Mucosa of descending colon (tissue), 3 donors: ENCODE data around the gene NOSTRIN. TPM values are rescaled to one million over a fixed set of nuclear protein-coding genes. Genes with fewer than 3 reads are reported as not detected.

Experiments used
- ATAC-seq: fragments of 200-7000 bp; cut with Tn5 transposase; one replicate; pipeline ENCODE4 v1.9.1; 2020; ENCODE audit warnings: mild to moderate bottlenecking, moderate library complexity
- DNase-seq, 3 donors: peaks; one replicate each; pipeline ENCODE4 v3.0.0-alpha.2; 2020
- H3K36me3 ChIP-seq: fragments of 200-600 bp; one replicate; pipeline ENCODE4 v1.8.0; 2021; ENCODE audit warnings: low read depth, mild to moderate bottlenecking
- H3K4me1 ChIP-seq: fragments of 200-600 bp; one replicate; pipeline ENCODE4 v1.8.0; 2021; ENCODE audit warnings: low read depth, mild to moderate bottlenecking
- H3K4me3 ChIP-seq: fragments of 200-600 bp; one replicate; pipeline ENCODE4 v1.8.0; 2021; ENCODE audit warnings: mild to moderate bottlenecking
- H3K9me3 ChIP-seq: fragments of 200-600 bp; one replicate; pipeline ENCODE4 v1.8.0; 2021; ENCODE audit warnings: mild to moderate bottlenecking
- intact Hi-C, 2 donors: fragments of 100-400 bp; cut with DNase I in 1 of 2; cut with micrococcal nuclease in 1 of 2; formaldehyde crosslinking; loops; one replicate each; pipeline versions ENCODE4 v1.11.0 to v1.11.1; 2022; cut with DNase I, micrococcal nuclease
- total RNA-seq, 3 donors: library from RNA; stranded (reverse); fragmentation: NEBNext Ultra II Directional in 2 of 3; extraction: Animal tissue kit (Norgen Biotek cat#: 25700) in 2 of 3; gene quantifications; one replicate each; pipeline versions ENCODE4 v1.2.1 to v1.2.4, GENCODE V29; 2021 to 2023
- TF ChIP-seq, protein P1 (sequence below): fragments of 200-600 bp; IDR thresholded peaks from one replicate; pipeline ENCODE4 v1.8.0; 2022; ENCODE audit warnings: antibody characterized with exemption, mild to moderate bottlenecking
- donor health status: DM: no; HTN: no; CAD: no; lungs with moderate emphysema.
- donor health status: DM: no; HTN: no; CAD: no.
- donor health status: DM: no; HTN: yes; CAD: no.

Gene NOSTRIN
- total RNA-seq, 3 donors from 2014 or later, result 27.3 to 78.7 (median 56.2) TPM

GRCh38 chr2:168782271-168782670 lies 20.2 kb upstream of the NOSTRIN start:
- DNase-seq, result no peak
- Histone ChIP-seq H3K9me3 (no peaks in the 10 kb centered on the region), H3K36me3 (no peaks in the 10 kb centered on the region), H3K4me3 (no peak overlapping the region), H3K4me1 (no peaks in the 10 kb centered on the region)
- TF ChIP-seq, protein P1, sequence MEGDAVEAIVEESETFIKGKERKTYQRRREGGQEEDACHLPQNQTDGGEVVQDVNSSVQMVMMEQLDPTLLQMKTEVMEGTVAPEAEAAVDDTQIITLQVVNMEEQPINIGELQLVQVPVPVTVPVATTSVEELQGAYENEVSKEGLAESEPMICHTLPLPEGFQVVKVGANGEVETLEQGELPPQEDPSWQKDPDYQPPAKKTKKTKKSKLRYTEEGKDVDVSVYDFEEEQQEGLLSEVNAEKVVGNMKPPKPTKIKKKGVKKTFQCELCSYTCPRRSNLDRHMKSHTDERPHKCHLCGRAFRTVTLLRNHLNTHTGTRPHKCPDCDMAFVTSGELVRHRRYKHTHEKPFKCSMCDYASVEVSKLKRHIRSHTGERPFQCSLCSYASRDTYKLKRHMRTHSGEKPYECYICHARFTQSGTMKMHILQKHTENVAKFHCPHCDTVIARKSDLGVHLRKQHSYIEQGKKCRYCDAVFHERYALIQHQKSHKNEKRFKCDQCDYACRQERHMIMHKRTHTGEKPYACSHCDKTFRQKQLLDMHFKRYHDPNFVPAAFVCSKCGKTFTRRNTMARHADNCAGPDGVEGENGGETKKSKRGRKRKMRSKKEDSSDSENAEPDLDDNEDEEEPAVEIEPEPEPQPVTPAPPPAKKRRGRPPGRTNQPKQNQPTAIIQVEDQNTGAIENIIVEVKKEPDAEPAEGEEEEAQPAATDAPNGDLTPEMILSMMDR, result no peak
- intact Hi-C loops, result no loop called here
- ATAC-seq, result no peak

GRCh38 chr2:168784993-168785392 lies 17.4 kb upstream of the NOSTRIN start:
- intact Hi-C loops, result no loop called here
- no peaks in the 10 kb centered on the region for H3K36me3 ChIP-seq
- DNase-seq, result no peak
- TF ChIP-seq, protein P1, result no peak
- no peaks in the 10 kb centered on the region for H3K4me1 ChIP-seq
- ATAC-seq, result peak; percentile 83
- H3K9me3 ChIP-seq, result no peaks in the 10 kb centered on the region
- H3K4me3 ChIP-seq, result no peak overlapping the region

- H3K36me3 ChIP-seq, result no peaks in the 10 kb centered on the region
- no peaks in the 10 kb centered on the region for H3K9me3 ChIP-seq
- ATAC-seq (peak; percentile 72), DNase-seq (no peak)
- H3K4me3 ChIP-seq, result no peak overlapping the region
- TF ChIP-seq, protein P1, result no peak
- H3K4me1 ChIP-seq, result no peaks in the 10 kb centered on the region
- intact Hi-C loops, result no loop called here
Measured at GRCh38 chr2:168787098-168787781, 15.2 kb upstream of the NOSTRIN start.

DNA sequence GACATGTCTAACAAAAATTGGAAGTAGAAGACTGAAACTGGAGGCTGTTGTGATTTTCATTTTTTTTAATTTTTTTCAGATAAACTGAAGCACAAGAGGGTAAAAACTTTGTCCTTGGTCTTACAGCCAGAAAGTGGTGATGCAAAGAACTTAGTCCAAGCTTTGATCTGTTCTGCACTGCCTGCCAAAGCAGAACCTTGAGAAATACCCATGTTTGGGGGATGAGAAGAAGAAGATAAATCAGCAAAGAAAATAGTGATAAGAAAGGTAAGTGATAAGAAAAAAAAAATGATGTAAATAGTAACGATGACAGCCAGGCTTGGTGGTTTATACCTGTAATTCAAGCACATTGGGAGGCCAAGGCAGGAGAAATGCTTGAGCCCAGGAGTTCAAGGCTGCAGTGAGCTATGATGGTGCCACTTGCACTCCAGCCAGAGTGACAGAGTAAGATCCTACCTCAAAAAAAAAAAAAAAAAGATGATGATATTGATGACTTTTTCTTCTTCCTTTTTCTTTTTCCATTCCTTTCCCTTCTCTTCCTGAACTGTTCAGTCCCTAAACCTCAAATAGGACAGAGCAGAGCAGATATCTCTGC lies 14.6 kb upstream of the NOSTRIN start:
- DNase-seq, result no peak
- intact Hi-C loops, result no loop called here
- no peak for ATAC-seq
- TF ChIP-seq, protein P1, result no peak
- Histone ChIP-seq H3K4me1 (no peaks in the 10 kb centered on the region), H3K4me3 (no peak overlapping the region), H3K36me3 (no peaks in the 10 kb centered on the region), H3K9me3 (no peaks in the 10 kb centered on the region)

GRCh38 chr2:168789776-168790175 lies 12.7 kb upstream of the NOSTRIN start:
- Histone ChIP-seq H3K4me3 (no peak overlapping the region), H3K36me3 (no peaks in the 10 kb centered on the region), H3K9me3 (no peaks in the 10 kb centered on the region), H3K4me1 (no peaks in the 10 kb centered on the region)
- TF ChIP-seq, protein P1, result no peak
- intact Hi-C loops, result no loop called here
- ATAC-seq (no peak), DNase-seq (no peak)
